ENCODE data around the gene DHRSX. TPM values are rescaled to one million over a fixed set of nuclear protein-coding genes. Genes with fewer than 3 reads are reported as not detected.

The DHRSX gene
- total RNA-seq, 3 donors from 2014 or later, result 24.9 to 52.4 (median 37.5) TPM

GRCh38 chrX:2503591-2504500, 3.1 kb upstream of the DHRSX start:
- H3K4me1 ChIP-seq (ENCODE audit: low read depth), result peaks cover 11% of the 10 kb centered on the region
- no peaks in the 10 kb centered on the region for H3K36me3 ChIP-seq (ENCODE audit: low read depth)
- no peak overlapping the region for H3K4me3 ChIP-seq
- no peak for DNase-seq
- intact Hi-C loops (cut with DNase I, micrococcal nuclease), result no loop called here
- H3K9me3 ChIP-seq, result no peaks in the 10 kb centered on the region
- no peak for ATAC-seq
- no peak for TF ChIP-seq CTCF (IDR thresholded peaks at IDR 0.05)

DNA sequence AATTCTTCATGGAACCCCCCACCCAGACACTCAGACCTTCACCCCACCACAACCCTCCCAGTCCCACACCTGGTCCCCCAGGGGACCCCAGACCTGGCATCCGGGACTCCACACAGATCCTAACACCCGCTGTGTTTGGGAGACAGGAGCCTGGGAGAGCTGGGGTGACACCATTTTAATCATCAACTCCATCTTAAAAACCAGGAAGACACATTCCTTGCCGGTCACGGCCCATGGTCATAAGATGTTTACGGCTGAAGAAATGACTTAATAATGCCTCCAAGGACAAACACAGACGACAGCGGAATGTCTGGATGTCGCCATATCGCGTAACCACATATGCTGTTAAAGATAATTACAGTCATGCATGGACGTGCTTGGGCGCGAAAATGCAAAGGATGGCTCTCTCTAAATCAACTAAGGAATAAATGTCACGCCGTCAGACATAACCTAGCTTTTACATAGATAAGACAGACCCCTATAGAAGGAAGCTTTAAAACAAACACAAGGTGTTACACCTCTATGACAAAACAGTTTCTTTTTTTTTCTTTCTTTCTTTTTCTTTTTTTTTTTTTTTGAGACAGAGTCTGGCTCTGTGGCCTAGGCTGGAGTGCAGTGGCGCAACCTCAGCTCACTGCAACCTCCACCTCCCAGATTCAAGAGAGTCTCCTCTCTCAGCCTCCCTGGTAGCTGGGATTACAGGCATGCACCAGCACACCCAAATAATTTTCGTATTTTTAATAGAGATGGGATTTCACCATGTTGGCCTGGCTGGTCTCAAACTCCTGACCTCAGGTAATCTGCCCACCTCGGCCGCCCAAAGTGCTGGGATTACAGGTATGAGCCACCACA, 2.1 kb upstream of the DHRSX start:
- H3K4me3 ChIP-seq, result no peak overlapping the region
- TF ChIP-seq CTCF (IDR thresholded peaks at IDR 0.05), result no peak

DNA sequence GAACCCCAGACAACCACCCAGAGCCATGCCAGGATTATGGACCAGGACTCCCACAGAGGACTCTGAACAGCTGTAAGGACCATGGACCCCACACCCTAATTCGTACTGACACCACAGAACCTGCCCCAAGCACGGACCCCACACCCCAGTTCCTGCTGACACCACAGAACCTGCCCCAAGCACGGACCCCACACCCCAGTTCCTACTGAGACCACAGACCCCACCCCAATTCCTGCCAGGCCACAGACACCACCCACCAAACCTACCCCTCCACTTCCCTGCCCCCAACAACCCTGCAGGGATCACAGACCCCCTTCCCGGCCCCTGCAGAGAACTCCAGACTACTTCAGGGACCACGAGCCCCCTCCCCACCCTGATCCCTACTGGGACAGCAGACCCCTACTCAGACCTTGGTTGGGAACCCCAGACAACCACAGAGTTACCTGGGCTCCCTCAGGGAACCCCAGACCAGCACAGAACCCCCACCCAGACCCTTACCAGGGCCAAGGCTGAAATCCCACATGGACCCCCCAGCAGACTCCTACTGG, 1.4 kb upstream of the DHRSX start:
- no peak for TF ChIP-seq CTCF (IDR thresholded peaks at IDR 0.05)

More for the DNA sequence above, 2.1 kb upstream of the DHRSX start:
- H3K9me3 ChIP-seq, result no peaks in the 10 kb centered on the region
- intact Hi-C loops (cut with DNase I, micrococcal nuclease), result no loop called here
- peak in 1 of 3 donors; percentile 32 for DNase-seq
- H3K4me1 ChIP-seq (ENCODE audit: low read depth), result peaks cover 20% of the 10 kb centered on the region
- ATAC-seq, result peak; percentile 14
- no peaks in the 10 kb centered on the region for H3K36me3 ChIP-seq (ENCODE audit: low read depth)

DNA sequence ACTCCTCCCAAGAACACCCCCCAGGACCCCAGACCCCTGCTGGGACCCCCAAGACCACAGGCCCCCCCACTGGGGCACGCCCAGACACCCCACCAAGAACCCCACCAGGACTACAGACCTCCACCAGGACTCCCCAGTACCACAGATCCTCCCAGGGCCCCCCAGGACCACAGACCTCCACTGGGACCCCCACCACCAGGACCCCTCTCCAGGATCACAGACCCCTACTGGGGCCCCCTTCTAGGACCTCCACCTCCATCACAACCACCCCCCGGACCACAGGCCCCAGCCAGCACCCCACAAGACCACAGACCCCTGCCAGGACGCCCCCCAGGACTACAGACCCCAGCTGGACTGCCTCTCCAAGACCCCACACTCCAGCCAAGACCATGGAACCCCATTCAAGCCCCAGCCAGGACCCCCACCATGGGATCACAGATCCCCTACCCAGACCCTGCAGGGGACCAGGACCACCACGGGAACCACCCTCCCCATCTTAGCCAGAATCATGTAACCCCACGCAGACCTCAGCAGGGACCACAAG, 855 bp upstream of the DHRSX start:
- intact Hi-C loops (cut with DNase I, micrococcal nuclease), result no loop called here
- DNase-seq, result no peak
- Histone ChIP-seq H3K4me3 (no peak overlapping the region), H3K9me3 (no peaks in the 10 kb centered on the region), H3K36me3 (ENCODE audit: low read depth) (no peaks in the 10 kb centered on the region), H3K4me1 (ENCODE audit: low read depth) (peaks cover 32% of the 10 kb centered on the region)
- no peak for ATAC-seq
- no peak for TF ChIP-seq CTCF (IDR thresholded peaks at IDR 0.05)

More for the DNA sequence above, 1.4 kb upstream of the DHRSX start:
- Histone ChIP-seq H3K36me3 (ENCODE audit: low read depth) (no peaks in the 10 kb centered on the region), H3K9me3 (no peaks in the 10 kb centered on the region), H3K4me1 (ENCODE audit: low read depth) (peaks cover 27% of the 10 kb centered on the region), H3K4me3 (no peak overlapping the region)
- intact Hi-C loops (cut with DNase I, micrococcal nuclease), result no loop called here
- no peak for ATAC-seq
- no peak for DNase-seq

DNA sequence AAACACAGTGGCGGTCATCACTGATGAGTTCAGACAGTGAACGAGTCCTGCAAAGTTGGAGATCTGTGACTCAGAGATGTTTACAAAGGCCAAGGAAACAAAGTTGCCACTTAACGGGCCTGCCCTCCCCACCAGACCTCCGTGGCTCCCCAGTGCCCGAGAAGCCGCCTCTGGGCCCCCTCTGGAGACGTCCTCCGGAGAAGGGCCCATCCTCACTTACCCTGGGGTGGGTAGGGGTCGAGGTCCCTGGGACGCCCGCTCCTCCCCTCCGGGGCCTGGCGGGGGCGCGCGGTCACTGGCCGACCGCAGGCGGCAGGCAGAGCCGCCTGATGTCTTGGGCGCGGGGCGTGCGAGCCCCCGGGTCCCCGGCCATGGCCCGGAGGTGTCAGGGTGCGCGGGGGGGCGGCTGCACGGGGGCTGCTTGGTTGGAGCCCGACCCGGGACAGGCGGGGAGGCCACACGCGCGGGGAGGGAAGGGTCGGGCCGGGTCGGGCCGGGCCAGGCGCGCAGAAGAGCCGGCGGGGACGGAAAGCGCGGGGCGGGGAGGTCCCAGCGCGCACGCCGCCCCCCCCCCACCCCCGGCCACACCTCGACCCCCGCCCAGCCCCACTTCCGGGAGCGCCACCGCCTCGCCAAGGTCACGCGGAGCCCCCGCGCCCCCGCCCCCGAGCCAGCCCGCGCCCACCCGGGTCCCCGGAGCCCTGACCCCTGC, 529 bp downstream of the DHRSX start:
- intact Hi-C loops (cut with DNase I, micrococcal nuclease), result no loop called here
- no peak for TF ChIP-seq CTCF (IDR thresholded peaks at IDR 0.05)
- no peaks in the 10 kb centered on the region for H3K9me3 ChIP-seq
- peak in 2 of 3 donors; percentile 58 to 73 for DNase-seq
- peak overlapping the region; percentile 84 for H3K4me3 ChIP-seq
- no peaks in the 10 kb centered on the region for H3K36me3 ChIP-seq (ENCODE audit: low read depth)
- peak; percentile 58 for ATAC-seq
- H3K4me1 ChIP-seq (ENCODE audit: low read depth), result peaks cover 32% of the 10 kb centered on the region
